Coronary artery (tissue), 2 donors: Measurements from ENCODE around the gene MAST4.

Experiments
- DNase-seq: peaks from one replicate; pipeline ENCODE4 v3.0.0-alpha.2; 2017; ENCODE audit warnings: low spot score
- H3K27ac ChIP-seq, 2 donors: fragments of 200-600 bp; sonication (generic); one replicate each; pipeline ENCODE4 v1.5.1; 2016 to 2019
- H3K4me3 ChIP-seq: fragments of 200-600 bp; sonication (generic); 2 replicates; pipeline ENCODE4 v1.5.1; 2016; ENCODE audit warnings: mild to moderate bottlenecking, moderate library complexity
- TF ChIP-seq, protein P1 (sequence below): fragments of 200-600 bp; sonication (generic); IDR thresholded peaks from one replicate; pipeline ENCODE4 v1.5.1; 2019; ENCODE audit warnings: antibody characterized with exemption

MAST4 gene

DNA sequence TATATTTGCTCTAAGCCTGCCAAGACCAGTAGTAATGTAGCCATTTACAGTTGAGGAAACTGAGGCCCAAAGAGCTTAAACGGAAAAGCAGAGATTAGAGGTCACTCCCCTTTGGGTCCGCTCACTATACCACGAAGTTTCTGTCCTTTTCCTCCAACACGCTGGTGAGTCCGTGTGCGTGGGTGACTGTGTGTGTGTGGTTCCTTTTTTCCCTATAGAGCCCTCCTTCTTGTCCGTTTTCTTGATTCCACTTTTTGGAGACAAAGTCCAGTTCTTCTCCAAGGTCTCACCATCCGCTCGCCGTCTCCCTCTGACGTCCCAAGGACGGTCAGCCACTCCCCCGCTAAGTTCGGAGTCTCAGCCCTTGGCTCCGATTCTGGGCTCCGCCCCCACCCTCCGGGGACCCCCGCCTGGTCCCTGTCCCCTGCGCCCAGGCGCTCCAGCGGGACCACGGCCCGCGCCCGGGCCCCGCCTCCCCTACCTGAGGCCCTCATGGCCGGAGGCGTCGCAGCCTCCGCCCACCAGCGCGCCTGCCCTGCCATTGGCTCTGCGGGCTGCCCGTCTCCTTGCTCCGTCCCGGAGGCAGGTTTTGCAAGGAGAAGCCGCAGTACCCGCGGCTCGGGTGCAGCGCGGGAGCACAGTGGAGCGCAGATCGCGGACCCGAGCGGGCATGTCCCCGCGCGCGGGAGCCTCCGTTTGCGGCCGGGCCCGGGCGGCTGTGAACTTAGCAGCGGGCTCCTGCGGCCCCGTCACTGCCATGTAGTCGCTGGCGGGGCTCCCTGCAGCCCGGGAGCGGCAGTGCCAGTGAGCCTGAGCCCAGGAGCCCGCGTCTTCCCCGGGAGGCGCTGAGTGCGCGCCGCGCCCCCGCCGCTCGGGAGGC lies at the start of gene MAST4:
TSS of gene MAST4 (plus strand) at position 638 of the 880 bp plus-strand sequence. CDS start 263 bp downstream, outside the sequence.
- TF ChIP-seq, protein P1, sequence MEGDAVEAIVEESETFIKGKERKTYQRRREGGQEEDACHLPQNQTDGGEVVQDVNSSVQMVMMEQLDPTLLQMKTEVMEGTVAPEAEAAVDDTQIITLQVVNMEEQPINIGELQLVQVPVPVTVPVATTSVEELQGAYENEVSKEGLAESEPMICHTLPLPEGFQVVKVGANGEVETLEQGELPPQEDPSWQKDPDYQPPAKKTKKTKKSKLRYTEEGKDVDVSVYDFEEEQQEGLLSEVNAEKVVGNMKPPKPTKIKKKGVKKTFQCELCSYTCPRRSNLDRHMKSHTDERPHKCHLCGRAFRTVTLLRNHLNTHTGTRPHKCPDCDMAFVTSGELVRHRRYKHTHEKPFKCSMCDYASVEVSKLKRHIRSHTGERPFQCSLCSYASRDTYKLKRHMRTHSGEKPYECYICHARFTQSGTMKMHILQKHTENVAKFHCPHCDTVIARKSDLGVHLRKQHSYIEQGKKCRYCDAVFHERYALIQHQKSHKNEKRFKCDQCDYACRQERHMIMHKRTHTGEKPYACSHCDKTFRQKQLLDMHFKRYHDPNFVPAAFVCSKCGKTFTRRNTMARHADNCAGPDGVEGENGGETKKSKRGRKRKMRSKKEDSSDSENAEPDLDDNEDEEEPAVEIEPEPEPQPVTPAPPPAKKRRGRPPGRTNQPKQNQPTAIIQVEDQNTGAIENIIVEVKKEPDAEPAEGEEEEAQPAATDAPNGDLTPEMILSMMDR, result no peak
- Histone ChIP-seq H3K4me3 (peak within 1 kb of the TSS; percentile 83), H3K27ac (peak within 1 kb of the TSS; percentile 16 to 33)
- peak; percentile 83 for DNase-seq

DNA sequence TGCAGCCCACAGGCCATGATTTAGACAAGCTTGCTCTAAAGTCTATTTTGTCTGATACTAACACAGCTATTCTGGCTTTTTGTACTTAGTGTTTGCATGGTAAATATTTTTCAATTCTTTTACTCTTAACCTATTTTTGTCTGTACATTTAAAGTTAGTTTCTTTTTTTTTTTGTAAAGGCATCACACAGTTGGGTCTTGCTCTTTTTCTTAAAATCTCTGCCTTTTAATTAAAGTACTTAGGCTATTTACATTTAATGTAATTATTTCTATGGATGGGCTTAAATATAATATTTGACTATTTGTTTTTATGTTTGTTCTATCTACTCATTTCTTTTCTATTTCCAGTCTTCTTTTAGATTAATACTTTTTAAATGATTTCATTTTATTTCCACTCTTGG lies 49.7 kb upstream of the MAST4 start:
- H3K27ac ChIP-seq, result no peak overlapping the region
- DNase-seq, result no peak
- H3K4me3 ChIP-seq, result no peak overlapping the region
- TF ChIP-seq, protein P1, result no peak

DNA sequence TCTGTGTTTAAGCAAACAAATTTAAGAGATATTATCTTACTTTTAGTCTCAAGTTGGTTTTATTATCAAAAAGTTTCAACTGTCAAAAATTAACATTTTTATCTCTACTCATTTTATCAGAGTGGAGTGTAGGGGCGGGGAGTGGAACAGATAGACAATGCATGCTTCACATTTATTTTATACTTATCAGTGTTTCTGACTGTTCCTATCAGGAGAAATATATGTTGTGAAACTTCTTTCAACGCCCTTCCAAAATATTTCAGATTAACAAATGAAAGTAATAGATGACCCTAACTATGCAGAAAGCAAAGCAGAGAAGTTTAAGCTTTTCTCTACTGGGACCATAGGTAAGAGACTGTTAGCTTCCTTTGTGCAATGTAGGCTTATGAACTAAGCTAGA lies 44.9 kb upstream of the MAST4 start:
- Histone ChIP-seq H3K4me3 (no peak overlapping the region), H3K27ac (no peak overlapping the region)
- TF ChIP-seq, protein P1, result no peak
- no peak for DNase-seq

DNA sequence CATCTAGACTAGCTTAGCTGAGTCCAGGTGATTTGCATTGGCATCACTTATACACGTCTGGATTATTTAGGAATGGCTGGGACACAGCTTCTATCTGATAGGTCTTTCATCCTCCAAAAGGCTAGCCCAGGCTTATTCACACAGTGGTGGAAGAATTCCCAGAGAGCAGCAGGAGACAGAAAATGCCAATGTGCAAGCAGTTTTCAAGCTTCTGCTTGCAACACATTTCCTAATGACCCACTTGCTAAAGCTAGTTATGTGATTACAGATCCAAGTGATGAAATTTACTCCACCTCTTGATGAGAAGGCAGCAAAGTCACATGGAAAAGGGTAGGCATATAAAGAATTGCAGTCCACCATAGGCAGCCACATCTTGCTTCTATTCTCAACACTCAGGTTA lies 44.2 kb upstream of the MAST4 start:
- DNase-seq, result no peak
- Histone ChIP-seq H3K4me3 (no peak overlapping the region), H3K27ac (no peak overlapping the region)
- TF ChIP-seq, protein P1, result no peak

DNA sequence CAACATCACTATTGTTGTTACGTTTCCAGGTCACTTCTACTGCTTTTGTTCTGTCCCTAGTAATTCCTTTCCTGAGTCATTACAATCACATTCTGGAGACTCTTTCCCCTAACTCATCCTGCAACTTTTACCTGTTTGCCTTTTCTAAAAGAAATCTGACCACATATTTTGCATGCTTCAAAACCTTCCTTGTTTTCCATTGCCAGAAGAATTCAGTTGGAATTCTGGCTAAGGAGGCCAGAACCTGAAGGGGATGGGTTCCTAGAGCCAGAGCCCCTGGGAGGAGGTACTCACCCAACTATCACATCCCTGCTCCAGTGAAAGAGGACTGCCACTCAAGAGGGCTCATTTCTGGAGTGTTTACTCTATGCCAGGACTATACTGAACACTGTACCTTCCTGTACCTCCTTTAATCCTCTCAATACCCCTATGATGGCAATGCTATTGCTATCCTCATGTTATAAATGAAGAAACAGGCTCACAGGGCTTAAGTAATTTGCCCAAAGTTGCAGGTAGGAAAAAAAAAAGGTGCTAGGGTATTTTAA lies 42.8 kb upstream of the MAST4 start:
- DNase-seq, result no peak
- Histone ChIP-seq H3K27ac (no peak overlapping the region), H3K4me3 (no peak overlapping the region)
- TF ChIP-seq, protein P1, result no peak

DNA sequence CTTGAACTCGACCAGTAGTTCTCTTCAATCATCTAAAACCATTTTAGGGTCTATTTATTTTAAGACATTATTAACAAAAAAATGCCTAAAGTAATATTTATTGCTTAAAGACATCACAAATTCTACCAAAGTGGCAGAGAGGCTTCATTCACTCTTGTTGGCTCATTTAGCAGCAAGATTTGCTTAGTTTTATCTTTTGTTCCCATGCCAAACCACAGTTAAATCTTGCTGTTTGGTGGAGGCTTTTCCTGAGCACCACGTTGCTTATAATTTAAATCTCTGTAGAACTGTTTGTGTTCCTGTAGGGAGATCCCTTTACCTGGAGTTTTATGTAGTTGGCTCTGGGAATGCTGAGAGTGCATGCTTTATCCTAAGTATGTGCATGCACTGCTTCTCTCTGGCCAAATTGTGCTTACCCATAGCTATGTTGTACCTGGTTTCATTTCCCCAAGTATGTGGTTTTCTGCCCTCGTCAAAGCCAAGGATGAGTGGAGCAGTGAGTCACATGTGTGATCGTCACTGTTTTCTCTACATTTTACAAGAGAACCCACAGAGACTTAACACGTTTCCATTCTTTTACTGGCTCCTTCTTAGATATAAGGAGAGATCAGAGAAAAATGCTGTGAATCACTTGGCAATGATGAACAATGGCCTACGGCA lies 42.1 kb upstream of the MAST4 start:
- no peak overlapping the region for H3K27ac ChIP-seq
- no peak for DNase-seq
- TF ChIP-seq, protein P1, result no peak
- no peak overlapping the region for H3K4me3 ChIP-seq
